GM18498 (cell line): ENCODE data around the gene ACTMAP.
"Not testable (repeated sequence)": the region's sequence is repeated elsewhere in the genome, so short reads cannot be mapped to it uniquely, and the experiment has no call there.

Experiments
- ATAC-seq: cut with Tn5 transposase; IDR thresholded peaks from one replicate; pipeline ENCODE4 v1.9.1; 2021; ENCODE audit warnings: mild to moderate bottlenecking, moderate library complexity; ENCODE audit not compliant: unreplicated experiment

ACTMAP gene

GRCh38 chr19:40776932-40777644, 26.8 kb upstream of the ACTMAP start:
- ATAC-seq, result peak; percentile 61

- no peak for ATAC-seq
These were observed 26.1 kb upstream of the ACTMAP start for GRCh38 chr19:40776364-40776763.

DNA sequence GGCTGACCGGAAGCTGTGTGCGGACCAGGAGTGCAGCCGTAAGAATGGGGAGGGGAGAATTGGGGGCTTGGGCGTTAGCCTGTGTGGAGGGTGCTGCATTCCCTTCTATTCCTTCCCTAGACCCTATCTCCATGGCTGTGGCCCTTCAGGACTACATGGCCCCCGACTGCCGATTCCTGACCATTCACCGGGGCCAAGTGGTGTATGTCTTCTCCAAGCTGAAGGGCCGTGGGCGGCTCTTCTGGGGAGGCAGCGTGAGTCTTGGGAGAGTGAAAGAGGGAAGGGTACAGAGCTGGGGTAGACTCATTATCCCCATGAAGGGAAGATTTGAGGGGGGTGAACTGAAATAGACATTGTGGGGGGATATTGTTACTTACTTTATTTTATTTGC, 25.4 kb upstream of the ACTMAP start:
- ATAC-seq, result no peak

- no peak for ATAC-seq
These were observed 24.8 kb upstream of the ACTMAP start, which contains the start of gene MIA for GRCh38 chr19:40774916-40775631. MIA (plus strand) TSS chr19:40775521; CDS start chr19:40775543, 22 bp downstream.

- ATAC-seq, result not testable (repeated sequence)
These were observed 21.0 kb upstream of the ACTMAP start for GRCh38 chr19:40771101-40771862.

DNA sequence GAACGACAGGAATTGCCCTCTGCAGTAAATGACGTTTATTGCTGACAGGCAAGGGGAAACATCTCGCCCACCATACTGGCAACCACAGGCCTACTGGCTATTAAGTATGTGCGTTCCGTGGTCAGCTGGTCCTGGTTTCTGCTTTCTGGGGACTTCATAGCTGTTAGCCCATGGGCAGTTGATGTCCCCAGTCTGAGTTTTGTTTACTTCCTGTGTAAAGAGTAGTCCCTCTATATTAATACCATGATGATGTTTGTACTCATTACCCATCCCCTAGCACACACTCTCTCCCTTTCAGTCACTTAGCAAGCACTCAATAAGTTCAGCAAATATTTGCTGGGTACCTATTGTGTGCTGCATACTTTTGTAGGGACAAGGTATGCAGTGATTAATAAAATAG, 18.6 kb upstream of the ACTMAP start:
- ATAC-seq, result no peak

DNA sequence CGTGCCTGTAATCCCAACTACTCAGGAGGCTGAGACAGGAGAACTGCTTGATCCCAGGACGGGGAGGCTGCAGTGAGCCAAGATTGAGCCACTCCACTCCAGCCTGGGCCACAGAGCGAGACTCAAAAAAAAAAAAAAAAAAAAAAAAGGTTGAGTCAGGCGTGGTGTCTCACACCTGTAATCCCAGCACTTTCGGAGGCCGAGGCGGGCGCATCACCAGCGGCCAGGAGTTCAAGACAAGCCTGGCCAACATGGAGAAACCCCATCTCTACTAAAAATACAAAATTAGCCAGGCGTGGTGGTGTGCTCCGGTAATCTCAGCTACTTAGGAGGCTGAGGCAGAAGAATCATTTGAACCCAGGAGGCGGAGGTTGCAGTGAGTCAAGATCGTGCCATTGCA, 16.1 kb upstream of the ACTMAP start:
- not testable (repeated sequence) for ATAC-seq

GRCh38 chr19:40763963-40764362, 13.7 kb upstream of the ACTMAP start:
- ATAC-seq, result no peak

DNA sequence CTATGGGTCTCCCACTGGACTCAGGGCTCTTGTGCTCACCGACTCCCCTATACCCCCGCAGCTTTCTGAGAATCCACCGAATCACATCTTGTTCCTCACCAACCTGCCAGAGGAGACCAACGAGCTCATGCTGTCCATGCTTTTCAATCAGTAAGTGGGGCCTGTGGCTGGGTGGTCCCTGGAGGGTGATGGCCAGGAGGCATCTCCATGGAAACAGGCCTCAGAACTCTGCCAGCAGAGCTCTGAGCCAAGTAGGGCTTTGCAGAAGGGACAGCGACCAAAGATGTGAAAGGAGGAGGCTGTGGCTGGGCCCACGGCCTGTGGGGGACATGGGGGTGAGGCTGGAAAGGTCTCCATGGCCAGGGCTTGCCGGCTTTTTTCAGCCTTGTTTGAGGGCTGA, 13.2 kb upstream of the ACTMAP start:
- no peak for ATAC-seq

GRCh38 chr19:40762754-40763470, 12.6 kb upstream of the ACTMAP start:
- no peak for ATAC-seq

DNA sequence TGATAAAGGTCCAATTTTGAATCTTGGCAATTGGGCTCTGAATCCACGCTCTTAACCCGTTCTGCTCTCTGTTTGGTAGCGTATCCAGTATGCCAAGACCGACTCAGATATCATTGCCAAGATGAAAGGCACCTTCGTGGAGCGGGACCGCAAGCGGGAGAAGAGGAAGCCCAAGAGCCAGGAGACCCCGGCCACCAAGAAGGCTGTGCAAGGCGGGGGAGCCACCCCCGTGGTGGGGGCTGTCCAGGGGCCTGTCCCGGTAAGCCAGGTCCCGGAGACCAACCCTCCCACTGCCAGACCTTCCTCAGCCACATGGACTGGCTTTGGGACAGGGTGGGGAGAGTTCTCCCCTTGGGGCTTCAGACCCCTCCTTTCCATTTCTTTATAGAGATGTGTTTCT, 9.1 kb upstream of the ACTMAP start:
- no peak for ATAC-seq

DNA sequence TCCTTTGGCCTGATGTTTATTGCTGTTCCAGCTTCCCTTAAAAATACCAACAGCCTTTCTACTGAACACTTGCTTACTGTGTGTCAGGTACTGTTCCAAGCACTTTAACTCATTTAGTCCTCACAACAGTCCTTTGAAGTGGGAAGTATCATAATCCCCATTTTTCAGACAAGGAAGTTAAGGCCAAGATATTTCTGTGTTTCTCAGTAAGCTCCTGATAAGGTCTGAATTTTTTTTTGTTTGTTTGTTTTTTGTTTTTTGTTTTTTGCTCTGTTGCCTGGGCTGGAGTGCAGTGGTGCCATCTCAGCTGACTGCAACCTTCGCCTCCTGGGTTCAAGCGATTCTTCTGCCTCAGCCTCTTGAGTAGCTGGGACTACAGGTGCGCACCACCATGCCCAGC, 8.2 kb upstream of the ACTMAP start:
- no peak for ATAC-seq

GRCh38 chr19:40756502-40757110, 6.3 kb upstream of the ACTMAP start:
- no peak for ATAC-seq

DNA sequence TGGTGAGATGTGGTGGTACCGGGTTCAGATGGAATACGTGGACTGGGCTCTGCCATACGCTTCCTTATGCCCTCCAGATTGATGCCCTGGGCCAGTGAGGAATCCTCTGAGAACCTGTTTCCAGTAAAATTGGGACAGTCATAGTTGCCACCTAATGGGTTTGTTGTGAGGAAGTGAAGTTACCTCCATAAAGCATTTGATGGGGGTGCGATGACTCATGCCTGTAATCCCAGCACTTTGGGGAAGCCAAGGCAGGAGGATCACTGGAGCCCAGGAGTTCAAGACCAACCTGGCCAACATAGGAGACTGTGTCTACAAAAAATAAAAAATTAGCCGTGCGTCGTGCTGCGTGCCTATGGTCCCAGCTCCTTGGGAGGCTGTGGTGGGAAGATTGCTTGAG, 5.5 kb upstream of the ACTMAP start:
- ATAC-seq, result no peak

DNA sequence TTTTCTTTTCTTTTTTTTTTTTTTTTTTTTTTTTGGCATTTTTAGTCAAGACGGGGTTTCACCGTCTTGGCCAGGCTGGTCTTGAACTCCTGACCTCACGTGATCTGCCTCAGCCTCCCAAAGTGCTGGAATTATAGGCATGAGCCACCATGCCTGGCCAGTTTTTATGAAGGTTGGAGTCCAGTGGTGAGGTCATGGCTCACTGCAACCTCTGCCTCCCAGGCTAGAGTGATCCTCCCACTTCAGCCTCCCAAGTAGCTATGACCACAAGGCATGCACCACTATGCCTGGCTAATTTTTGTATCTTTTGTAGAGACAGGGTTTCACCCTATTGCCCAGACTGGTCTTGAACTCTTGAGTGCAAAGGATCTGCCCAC, 5.0 kb upstream of the ACTMAP start:
- no peak for ATAC-seq

GRCh38 chr19:40754611-40755247, 4.5 kb upstream of the ACTMAP start:
- ATAC-seq, result no peak

GRCh38 chr19:40752257-40752781, 2.0 kb upstream of the ACTMAP start:
- no peak for ATAC-seq

GRCh38 chr19:40750874-40751537, 729 bp upstream of the ACTMAP start, which contains the start of gene SNRPA:
SNRPA (plus strand) TSS chr19:40751203; CDS start chr19:40751409, 206 bp downstream.
- ATAC-seq, result peak; percentile 63

DNA sequence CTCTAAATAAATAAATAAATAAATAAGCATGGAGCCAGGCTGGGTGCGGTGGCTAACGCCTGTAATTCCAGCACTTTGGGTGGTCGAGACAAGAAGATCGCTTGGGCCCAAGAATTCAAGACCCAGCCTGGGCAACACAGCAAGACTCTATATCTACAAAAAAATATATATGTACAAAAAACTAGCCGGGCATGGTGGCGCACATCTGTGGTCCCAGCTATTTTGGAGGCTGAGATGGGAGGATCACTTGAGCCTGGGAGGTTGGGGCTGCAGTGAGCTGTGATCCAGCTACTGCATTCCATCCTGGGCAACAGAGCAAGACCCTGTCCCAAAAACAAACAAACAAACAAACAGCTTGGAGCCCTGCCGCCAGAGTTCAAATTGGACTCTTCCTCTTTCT, 2.7 kb downstream of the ACTMAP start:
- ATAC-seq, result no peak
